Endodermal cell (in vitro differentiated cells): ENCODE measurements around the gene PIAS1. TPM values are rescaled to one million over a fixed set of nuclear protein-coding genes. Genes with fewer than 3 reads are reported as not detected.

Experiments used
- DNase-seq: peaks from one replicate; pipeline ENCODE4 v3.0.0-alpha.2; 2017
- H3K27ac ChIP-seq: 2 replicates; pipeline ENCODE4 v1.5.1; 2013; ENCODE audit warnings: mild to moderate bottlenecking, low read depth, low read length, moderate library complexity
- H3K27me3 ChIP-seq: 2 replicates; pipeline ENCODE4 v1.6.1; 2013; ENCODE audit warnings: mild to moderate bottlenecking, low read length, moderate library complexity; ENCODE audit not compliant: insufficient read depth, control insufficient read depth, poor library complexity, severe bottlenecking
- H3K36me3 ChIP-seq: 2 replicates; pipeline ENCODE4 v1.7.0; 2013; ENCODE audit warnings: mild to moderate bottlenecking, low read length, moderate library complexity; ENCODE audit not compliant: control insufficient read depth, insufficient read depth
- H3K4me1 ChIP-seq: one replicate; pipeline ENCODE4 v1.7.0; 2013; ENCODE audit warnings: low read length; ENCODE audit not compliant: control insufficient read depth, insufficient read depth
- H3K4me3 ChIP-seq: 2 replicates; pipeline ENCODE4 v1.5.1; 2013; ENCODE audit warnings: mild to moderate bottlenecking, low read length, moderate library complexity
- H3K9ac ChIP-seq: 2 replicates; pipeline ENCODE4 v1.6.1; 2013; ENCODE audit warnings: mild to moderate bottlenecking, low read length, moderate library complexity; ENCODE audit not compliant: poor library complexity, severe bottlenecking; ENCODE audit errors: extremely low read depth
- H3K9me3 ChIP-seq: 2 replicates; pipeline ENCODE4 v1.6.1; 2013; ENCODE audit warnings: mild to moderate bottlenecking, low read length, moderate library complexity; ENCODE audit not compliant: control insufficient read depth
- H3K27ac Mint-ChIP-seq: 2 replicates; pipeline ENCODE4 v1.8.0; 2020; ENCODE audit warnings: mixed read lengths
- H3K27me3 Mint-ChIP-seq: 2 replicates; pipeline ENCODE4 v1.8.0; 2021; ENCODE audit warnings: mild to moderate bottlenecking, mixed read lengths; ENCODE audit not compliant: insufficient read depth
- H3K36me3 Mint-ChIP-seq: 2 replicates; pipeline ENCODE4 v1.8.0; 2020; ENCODE audit warnings: low read depth, mixed read lengths
- H3K4me1 Mint-ChIP-seq: 2 replicates; pipeline ENCODE4 v1.8.0; 2020; ENCODE audit warnings: mixed read lengths
- H3K4me3 Mint-ChIP-seq: 2 replicates; pipeline ENCODE4 v1.8.0; 2020; ENCODE audit warnings: mild to moderate bottlenecking, moderate library complexity, mixed read lengths
- H3K9me3 Mint-ChIP-seq: 2 replicates; pipeline ENCODE4 v1.8.0; 2020; ENCODE audit warnings: mild to moderate bottlenecking, mixed read lengths
- WGBS, 2 experiments: methylation state at CpG; one replicate each; pipeline versions ENCODE4 v1.1.5 to v1.1.7; 2013; ENCODE audit warnings: missing lambda C conversion rate in 2 of 2, mixed read lengths in 1 of 2; ENCODE audit not compliant: insufficient coverage in 1 of 2, insufficient read length in 1 of 2; 5-methylcytosine and 5-hydroxymethylcytosine counted together
- total RNA-seq, 2 donors: library from RNA; stranded (reverse); fragmentation: NEBNext Ultra II Directional in 1 of 2; extraction: Animal tissue kit (Norgen Biotek cat#: 25700) in 1 of 2; gene quantifications; 2 replicates in 1 of 2; 3 replicates in 1 of 2; pipeline ENCODE4 v1.2.1, GENCODE V29; 2021
- TF ChIP-seq, protein P1 (sequence below): fragments of 200-600 bp; sonication (generic); conservative IDR thresholded peaks from 2 replicates; pipeline ENCODE4 v1.5.0; 2021; ENCODE audit warnings: antibody characterized with exemption, mild to moderate bottlenecking

PIAS1 gene
- total RNA-seq, 2 donors from 2014 or later: 38.0 to 40.1 TPM

DNA sequence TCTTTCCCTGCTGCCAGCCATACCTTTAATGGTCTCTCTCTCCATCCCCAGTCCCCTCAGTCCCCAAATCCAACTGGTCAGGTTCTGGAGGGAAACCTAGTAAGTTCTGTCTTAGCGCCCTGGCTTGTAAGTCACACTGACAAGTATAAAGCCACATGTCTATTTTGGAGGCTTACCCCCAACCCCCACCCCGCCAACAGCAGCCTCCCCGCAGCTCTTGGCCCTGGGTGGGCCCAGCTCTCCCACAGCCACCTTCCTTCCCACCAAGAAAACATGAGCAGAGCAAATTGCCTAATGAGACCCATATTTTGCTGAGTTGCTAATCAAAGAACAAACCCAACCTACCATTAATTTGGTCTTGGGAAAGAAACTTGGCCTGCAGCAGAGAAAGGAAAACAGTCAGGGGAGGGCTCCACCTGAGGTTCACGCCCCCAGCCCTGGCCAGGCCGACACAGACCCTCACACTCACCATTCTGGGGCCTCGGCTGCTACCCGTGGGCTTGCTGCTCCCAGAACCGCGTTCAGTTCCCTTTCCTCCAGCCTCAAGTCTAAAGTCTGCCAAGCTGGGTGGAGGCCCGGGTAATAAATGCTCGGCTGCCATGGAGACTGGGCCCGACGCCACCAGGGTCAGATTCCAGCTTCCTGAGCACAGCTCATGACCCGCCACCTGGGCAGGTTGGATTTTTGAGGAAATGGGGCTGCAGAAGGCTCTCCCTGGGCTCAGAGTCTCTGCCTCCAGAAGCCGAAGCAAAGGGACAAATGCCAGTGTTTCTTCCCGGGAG, 150.9 kb downstream of the PIAS1 start, which contains the start of gene CALML4:
Gene CALML4, minus strand, starts transcription at position 557 of the 782 bp plus-strand sequence. Its CDS starts 85 bp downstream, at position 472.
- H3K27ac Mint-ChIP-seq: peak within 1 kb of the TSS; percentile 83
- peaks cover 4% of the 10 kb centered on the region for H3K36me3 Mint-ChIP-seq
- H3K27me3 Mint-ChIP-seq: no peaks in the 10 kb centered on the region
- H3K4me1 Mint-ChIP-seq: peaks cover 26% of the 10 kb centered on the region
- Histone ChIP-seq H3K36me3 (peaks cover 3% of the 10 kb centered on the region), H3K4me1 (peaks cover 13% of the 10 kb centered on the region), H3K9me3 (no peaks in the 10 kb centered on the region), H3K27me3 (no peaks in the 10 kb centered on the region), H3K9ac (no peak within 1 kb of the TSS), H3K4me3 (no peak within 1 kb of the TSS), H3K27ac (no peak within 1 kb of the TSS)
- TF ChIP-seq, protein P1, sequence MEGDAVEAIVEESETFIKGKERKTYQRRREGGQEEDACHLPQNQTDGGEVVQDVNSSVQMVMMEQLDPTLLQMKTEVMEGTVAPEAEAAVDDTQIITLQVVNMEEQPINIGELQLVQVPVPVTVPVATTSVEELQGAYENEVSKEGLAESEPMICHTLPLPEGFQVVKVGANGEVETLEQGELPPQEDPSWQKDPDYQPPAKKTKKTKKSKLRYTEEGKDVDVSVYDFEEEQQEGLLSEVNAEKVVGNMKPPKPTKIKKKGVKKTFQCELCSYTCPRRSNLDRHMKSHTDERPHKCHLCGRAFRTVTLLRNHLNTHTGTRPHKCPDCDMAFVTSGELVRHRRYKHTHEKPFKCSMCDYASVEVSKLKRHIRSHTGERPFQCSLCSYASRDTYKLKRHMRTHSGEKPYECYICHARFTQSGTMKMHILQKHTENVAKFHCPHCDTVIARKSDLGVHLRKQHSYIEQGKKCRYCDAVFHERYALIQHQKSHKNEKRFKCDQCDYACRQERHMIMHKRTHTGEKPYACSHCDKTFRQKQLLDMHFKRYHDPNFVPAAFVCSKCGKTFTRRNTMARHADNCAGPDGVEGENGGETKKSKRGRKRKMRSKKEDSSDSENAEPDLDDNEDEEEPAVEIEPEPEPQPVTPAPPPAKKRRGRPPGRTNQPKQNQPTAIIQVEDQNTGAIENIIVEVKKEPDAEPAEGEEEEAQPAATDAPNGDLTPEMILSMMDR: no peak
- 87 to 91% methylated on average over 11 to 16 of the region's 16 CpGs for WGBS, 2 experiments
- H3K9me3 Mint-ChIP-seq: no peaks in the 10 kb centered on the region
- no peak for DNase-seq
- no peak within 1 kb of the TSS for H3K4me3 Mint-ChIP-seq

DNA sequence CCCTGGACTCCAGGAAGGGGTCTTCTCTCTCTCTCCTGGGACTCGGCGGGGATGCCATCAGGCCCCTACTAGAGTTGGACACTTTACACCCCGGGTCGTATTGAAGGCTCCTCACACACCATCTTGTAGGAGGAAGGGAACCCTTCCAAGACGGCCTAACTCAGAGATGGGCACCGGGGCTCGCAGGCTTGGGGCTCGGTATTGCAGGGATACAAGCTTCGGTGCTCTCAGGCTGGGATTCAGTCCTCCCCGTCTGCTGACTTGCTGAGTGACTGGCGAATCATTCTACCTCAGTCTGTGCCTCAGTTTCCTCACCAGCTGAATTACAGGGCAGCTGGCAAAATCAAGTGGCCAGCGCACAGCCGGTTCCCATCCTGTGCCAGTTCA, 151.4 kb downstream of the PIAS1 start:
- no peak for DNase-seq
- H3K27me3 ChIP-seq: no peaks in the 10 kb centered on the region
- TF ChIP-seq, protein P1: no peak
- peaks cover 23% of the 10 kb centered on the region for H3K4me1 Mint-ChIP-seq
- H3K9me3 Mint-ChIP-seq: no peaks in the 10 kb centered on the region
- peaks cover 3% of the 10 kb centered on the region for H3K36me3 ChIP-seq
- H3K27ac Mint-ChIP-seq: no peak overlapping the region
- H3K27me3 Mint-ChIP-seq: no peaks in the 10 kb centered on the region
- no peak overlapping the region for H3K4me3 Mint-ChIP-seq
- H3K9ac ChIP-seq: no peak overlapping the region
- H3K4me3 ChIP-seq: no peak overlapping the region
- no peaks in the 10 kb centered on the region for H3K9me3 ChIP-seq
- no peak overlapping the region for H3K27ac ChIP-seq
- peaks cover 13% of the 10 kb centered on the region for H3K4me1 ChIP-seq
- peaks cover 4% of the 10 kb centered on the region for H3K36me3 Mint-ChIP-seq
- WGBS, 2 experiments: 91 to 96% methylated on average over 7 to 13 of the region's 13 CpGs

DNA sequence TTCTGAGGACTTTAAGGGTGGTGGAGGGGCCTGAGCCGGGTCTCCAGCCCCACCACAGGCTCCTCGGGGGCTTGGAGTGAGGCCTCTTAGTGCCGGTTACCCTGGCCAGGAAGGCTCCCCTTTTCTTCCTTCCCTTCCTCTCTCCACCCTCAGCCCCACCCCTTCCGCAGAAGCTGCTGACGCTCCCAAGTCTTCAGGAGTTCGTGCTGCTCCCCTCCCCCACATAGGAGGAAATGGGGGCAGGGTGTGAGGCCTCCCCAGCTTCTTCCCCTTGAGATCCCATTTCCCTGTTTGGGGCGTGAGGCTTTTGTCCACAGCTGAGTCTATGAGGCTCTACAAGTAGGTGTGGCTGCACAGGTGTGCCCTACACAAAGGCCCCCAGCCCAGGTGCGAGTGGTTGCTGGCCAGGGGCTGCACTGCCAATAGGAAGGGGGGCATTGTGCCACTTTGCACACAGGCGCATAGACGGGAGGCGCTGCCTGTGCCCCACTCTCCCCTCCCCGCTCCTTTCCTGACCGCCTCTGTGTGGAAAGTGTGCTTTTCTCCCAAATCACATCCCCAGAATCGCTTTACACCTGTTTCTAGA, 151.9 kb downstream of the PIAS1 start:
- H3K27ac ChIP-seq: no peak overlapping the region
- TF ChIP-seq, protein P1: no peak

More for the DNA sequence above, 151.9 kb downstream of the PIAS1 start:
- no peaks in the 10 kb centered on the region for H3K9me3 ChIP-seq
- no peak overlapping the region for H3K9ac ChIP-seq
- Mint-ChIP-seq H3K27ac (peak overlapping the region; percentile 83), H3K9me3 (no peaks in the 10 kb centered on the region), H3K27me3 (no peaks in the 10 kb centered on the region), H3K4me1 (peaks cover 20% of the 10 kb centered on the region), H3K4me3 (no peak overlapping the region), H3K36me3 (peaks cover 4% of the 10 kb centered on the region)
- H3K4me1 ChIP-seq: peaks cover 13% of the 10 kb centered on the region
- 62 to 82% methylated on average over 3 to 14 of the region's 14 CpGs for WGBS, 2 experiments
- DNase-seq: peak; percentile 72
- no peak overlapping the region for H3K4me3 ChIP-seq
- peaks cover 3% of the 10 kb centered on the region for H3K36me3 ChIP-seq
- no peaks in the 10 kb centered on the region for H3K27me3 ChIP-seq
